HepG2 (cell line): ENCODE results near the gene ZNF77. TPM values are rescaled to one million over a fixed set of nuclear protein-coding genes. Genes with fewer than 3 reads are reported as not detected.
A peak's percentile ranks its signal among the peaks of the same experiment; 100 is the strongest.

Experiments used
- CENPBD1 ChIP-seq: sonication (generic); formaldehyde crosslinking; IDR thresholded peaks from 2 replicates; pipeline ENCODE4 v1.8.0; 2022; ENCODE audit warnings: missing genetic modification reagents, low read depth, mild to moderate bottlenecking, borderline replicate concordance
- CREB1 ChIP-seq, 2 experiments: fragments of 450-650 bp in 1 of 2; IDR thresholded peaks; 2 replicates each; pipeline ENCODE4 v1.6.1; 2016 to 2017; ENCODE audit warnings: control low read depth in 1 of 2, mild to moderate bottlenecking in 1 of 2, missing compliant biosample characterization in 1 of 2, missing genetic modification characterization in 1 of 2
- CREM ChIP-seq, 2 experiments: sonication (generic) in 1 of 2; formaldehyde crosslinking in 1 of 2; IDR thresholded peaks; 2 replicates each; pipeline versions ENCODE4 v1.4.0 to v1.6.1; 2016 to 2020; ENCODE audit warnings: antibody characterized with exemption in 1 of 2, mild to moderate bottlenecking in 1 of 2, missing genetic modification reagents in 1 of 2
- DZIP1 ChIP-seq: sonication (generic); formaldehyde crosslinking; IDR thresholded peaks from 2 replicates; pipeline ENCODE4 v1.5.0; 2020; ENCODE audit warnings: mild to moderate bottlenecking, missing genetic modification reagents
- HMGXB3 ChIP-seq: sonication (generic); formaldehyde crosslinking; IDR thresholded peaks from 2 replicates; pipeline ENCODE4 v1.4.0; 2020; ENCODE audit warnings: missing genetic modification reagents, borderline replicate concordance
- HMGXB4 ChIP-seq, 2 experiments: sonication (generic) in 1 of 2; formaldehyde crosslinking in 1 of 2; IDR thresholded peaks; 2 replicates each; pipeline versions ENCODE4 v1.4.0 to v1.6.1; 2018 to 2020; ENCODE audit warnings: missing genetic modification reagents in 2 of 2, borderline replicate concordance in 1 of 2, low read depth in 1 of 2, mild to moderate bottlenecking in 1 of 2, missing biosample characterization in 1 of 2
- HNF1B ChIP-seq: sonication (generic); formaldehyde crosslinking; IDR thresholded peaks from 2 replicates; pipeline ENCODE4 v1.5.1; 2020; ENCODE audit warnings: mild to moderate bottlenecking, moderate library complexity, missing genetic modification reagents
- JUND ChIP-seq: sonication (generic); formaldehyde crosslinking; IDR thresholded peaks from 2 replicates; pipeline ENCODE4 v1.8.0; 2022; ENCODE audit warnings: mild to moderate bottlenecking, missing genetic modification reagents
- KLF12 ChIP-seq: sonication (generic); formaldehyde crosslinking; IDR thresholded peaks from 2 replicates; pipeline ENCODE4 v1.4.0; 2020; ENCODE audit warnings: missing genetic modification reagents, borderline replicate concordance
- POLR2AphosphoS5 ChIP-seq: IDR thresholded peaks from 2 replicates; pipeline ENCODE4 v1.6.1; 2012; ENCODE audit warnings: low read depth, low read length
- TFAP4 ChIP-seq: sonication (generic); IDR thresholded peaks from 2 replicates; pipeline ENCODE4 v1.6.1; 2016; ENCODE audit warnings: low read depth, borderline replicate concordance
- ZNF883 ChIP-seq: sonication (generic); formaldehyde crosslinking; IDR thresholded peaks from 2 replicates; pipeline ENCODE4 v1.5.1; 2020; ENCODE audit warnings: mild to moderate bottlenecking, missing genetic modification reagents; ENCODE audit errors: not compliant biosample characterization
- polyA plus RNA-seq, 8 experiments: library from polyadenylated mRNA; depleted of rRNA in 3 of 8; stranded (reverse) in 7 of 8; unstranded in 1 of 8; fragments of >200 nt; fragmentation: Illumina TruSeq in 4 of 8; extraction: Trizol in 4 of 8; gene quantifications; 2 replicates each; pipeline versions ENCODE4 v1.2.1 to v1.2.3, GENCODE V29; 2011 to 2016; ENCODE audit warnings: low read depth in 4 of 8, missing spikeins in 1 of 8, mixed read lengths in 1 of 8; ENCODE audit not compliant: insufficient read depth in 1 of 8
- total RNA-seq, 5 experiments: library from RNA; depleted of rRNA; stranded (reverse); fragments of >200 nt; fragmentation: Illumina TruSeq; extraction: Trizol; gene quantifications; 2 replicates each; pipeline ENCODE4 v1.2.3, GENCODE V29; 2016; ENCODE audit warnings: low read depth in 1 of 5

Gene ZNF77
- total and polyA plus RNA-seq, 2 of the 13 experiments (the other 11 are each of a cell fraction or from before 2014, with no cell fraction given), result 7.1 to 11.5 TPM

GRCh38 chr19:2900296-2901252, 44.2 kb downstream of the ZNF77 start, which contains the start of gene ZNF57 (continued):
- TF ChIP-seq ZNF883 (CRISPR knock-in tag) (peak; percentile 82), CENPBD1 (CRISPR knock-in tag) (no peak), CREM (IDR thresholded peaks at IDR 0.05) (peak; percentile 67; the same call in 1 of the 2 replicates), CREM (CRISPR knock-in tag; IDR thresholded peaks at IDR 0.05) (no peak), HMGXB4 (CRISPR knock-in tag; IDR thresholded peaks at IDR 0.05; ENCODE audit: borderline replicate concordance in 1 of 2, low read depth in 1 of 2) (peak; percentile 21 to 43; a peak in 2 of 4 replicates), HNF1B (CRISPR knock-in tag) (peak; percentile 71; the same call in 1 of the 2 replicates), CREB1 (IDR thresholded peaks at IDR 0.05) (peak; percentile 98), CREB1 (CRISPR knock-in tag; IDR thresholded peaks at IDR 0.05) (peak; percentile 86), HMGXB3 (CRISPR knock-in tag) (peak; percentile 98), DZIP1 (CRISPR knock-in tag) (no peak; the same call in 1 of the 2 replicates), TFAP4 (peak; percentile 53; the same call in 1 of the 2 replicates), KLF12 (CRISPR knock-in tag) (peak; percentile 71), POLR2AphosphoS5 (peak; percentile 68), JUND (CRISPR knock-in tag) (peak; percentile 53; the same call in 1 of the 2 replicates)
